GM18526 (cell line): Measurements from ENCODE around the gene ASTN1.

Experiments
- POLR2A ChIP-seq: IDR thresholded peaks from 3 replicates; pipeline ENCODE4 v1.6.1; 2011; ENCODE audit not compliant: insufficient read length; ENCODE audit errors: extremely low read depth

ASTN1 gene

DNA sequence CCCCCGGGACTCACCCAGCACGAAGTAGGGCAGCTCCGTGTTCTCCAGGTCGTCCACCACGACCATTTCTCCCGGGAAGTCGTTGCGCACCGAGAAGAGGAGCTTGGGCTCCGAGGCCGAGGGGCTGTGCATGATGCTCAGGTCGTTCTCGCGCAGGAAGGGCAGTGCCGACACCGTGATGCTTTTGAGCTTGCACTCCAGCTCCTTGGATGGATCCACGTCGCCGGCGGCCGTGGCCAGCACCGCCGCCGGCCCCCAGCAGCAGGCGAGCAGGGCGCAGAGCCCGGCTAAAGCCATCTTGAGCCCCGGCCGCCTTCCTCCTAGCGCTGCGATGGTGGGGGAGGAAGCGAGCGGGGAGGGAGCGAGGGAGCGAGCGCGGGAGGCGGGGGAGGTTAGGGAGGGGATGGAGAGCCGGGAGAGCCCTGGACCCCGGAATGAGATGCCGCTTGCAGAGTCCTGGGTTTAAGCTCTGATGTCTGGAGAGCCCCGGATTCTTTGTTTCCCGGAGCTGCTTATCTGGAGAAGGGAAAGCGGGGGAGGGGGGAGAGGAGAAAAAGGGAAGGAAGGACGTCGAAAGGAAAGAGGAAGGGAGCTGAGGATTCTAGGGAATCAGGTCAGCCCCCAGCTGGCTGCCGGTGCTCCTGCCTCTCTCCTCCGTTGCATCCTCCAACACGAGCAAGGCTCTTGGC, at the start of gene ASTN1:
ASTN1 (minus strand) TSS at position 333 of the 689 bp plus-strand sequence; CDS start at position 297, 36 bp downstream.
- TF ChIP-seq POLR2A, result no peak

DNA sequence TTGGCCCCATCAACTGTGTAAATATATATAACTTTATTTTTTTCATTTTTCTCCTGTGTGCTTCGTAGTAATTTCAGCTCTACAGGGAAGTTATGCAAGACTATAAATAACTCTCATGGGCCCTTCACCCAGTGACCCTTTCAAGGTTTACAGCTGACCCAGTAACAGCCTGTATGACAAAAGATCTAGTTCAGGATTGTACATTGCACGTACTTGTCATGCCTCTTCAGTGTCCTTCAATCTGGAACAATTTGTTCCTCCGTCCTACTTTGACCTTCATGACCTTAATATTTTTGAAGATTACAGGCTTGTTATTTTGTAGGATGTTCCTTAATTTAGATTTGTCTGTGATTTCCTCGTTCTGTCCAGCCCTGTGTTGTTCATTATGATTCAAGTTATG, 46.7 kb upstream of the ASTN1 start:
- TF ChIP-seq POLR2A, result no peak

DNA sequence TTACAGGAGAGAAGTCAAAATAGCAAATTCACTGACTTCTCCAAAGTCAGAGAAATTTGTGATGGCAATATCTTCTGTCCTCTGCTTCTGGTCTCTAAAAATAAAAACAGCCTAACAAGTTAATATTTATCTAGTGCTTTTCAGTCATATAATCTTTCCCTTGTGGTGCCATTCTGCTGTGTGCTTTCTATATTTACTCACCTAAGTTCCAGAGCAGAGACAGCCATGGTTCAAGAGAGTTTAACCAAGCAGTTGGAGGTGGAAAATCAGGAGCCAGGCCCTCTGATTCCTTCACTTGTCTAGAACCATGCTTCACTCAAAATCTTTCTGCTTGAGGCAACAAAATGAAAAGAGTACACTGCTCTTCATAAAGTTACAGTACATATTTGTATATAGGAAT, 45.6 kb upstream of the ASTN1 start:
- no peak for TF ChIP-seq POLR2A

- TF ChIP-seq POLR2A, result no peak
Observed at GRCh38 chr1:177209357-177209756, 44.8 kb upstream of the ASTN1 start.

DNA sequence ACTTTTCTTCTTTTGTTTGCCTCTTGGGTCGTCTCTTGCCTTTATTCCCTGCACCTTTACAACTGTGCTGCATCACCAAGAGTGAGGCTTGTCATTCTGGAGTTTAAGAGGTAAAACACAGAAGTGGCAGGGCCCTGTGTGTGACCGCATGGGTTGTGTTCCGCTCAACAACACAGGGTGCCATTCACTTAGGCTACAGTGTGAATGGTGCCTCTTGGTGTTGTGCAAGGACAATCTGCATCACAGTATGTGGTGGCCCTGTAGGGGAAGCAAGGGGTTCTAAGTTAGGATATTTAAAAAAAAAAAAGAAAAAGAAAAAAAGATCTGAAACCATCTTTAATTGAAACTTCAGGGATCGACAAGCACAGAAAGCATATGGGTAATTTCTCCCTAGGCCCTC, 44.4 kb upstream of the ASTN1 start:
- no peak for TF ChIP-seq POLR2A

- no peak for TF ChIP-seq POLR2A
Observed at GRCh38 chr1:177206831-177207355, 42.4 kb upstream of the ASTN1 start.

DNA sequence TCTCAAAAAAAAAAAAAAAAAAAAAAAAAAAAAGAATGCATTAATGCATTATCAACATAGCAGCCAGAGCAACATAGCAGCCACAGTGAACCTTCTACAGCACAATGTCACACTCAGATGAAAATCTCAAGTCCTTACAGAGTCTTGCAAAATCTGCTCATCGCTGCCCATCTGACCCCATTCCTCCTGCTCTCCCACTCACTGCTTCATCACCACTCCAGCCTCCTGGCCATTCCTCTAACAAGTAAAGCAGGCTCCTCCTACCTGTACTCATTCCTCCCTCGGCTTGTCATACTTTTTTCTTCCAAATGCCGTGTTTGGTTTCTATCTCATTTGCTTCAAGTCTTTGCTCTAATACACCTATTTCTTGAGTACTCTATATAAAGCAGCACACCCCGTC, 35.8 kb upstream of the ASTN1 start:
- no peak for TF ChIP-seq POLR2A

GRCh38 chr1:177198243-177198642, 33.7 kb upstream of the ASTN1 start:
- TF ChIP-seq POLR2A, result no peak

- no peak for TF ChIP-seq POLR2A
Observed at GRCh38 chr1:177190308-177190970, 25.9 kb upstream of the ASTN1 start.

DNA sequence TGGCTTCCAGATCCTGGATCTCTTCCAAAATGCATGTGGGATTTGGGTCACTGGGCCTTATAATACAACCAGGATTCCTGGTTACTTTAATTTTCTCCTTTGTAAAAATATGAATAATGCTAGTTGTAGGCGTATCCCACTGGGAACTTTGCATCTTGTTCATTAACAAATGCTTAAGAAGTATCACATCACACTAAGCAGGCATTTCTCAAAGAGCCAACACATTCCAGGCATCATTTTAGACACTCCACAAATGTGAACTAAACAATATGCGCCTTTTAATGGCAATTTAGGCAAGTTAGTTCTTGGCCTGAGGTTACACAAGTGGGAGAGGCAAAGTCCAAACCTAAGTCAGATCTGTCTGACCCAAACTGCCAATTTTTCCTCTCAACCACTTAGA, 22.1 kb upstream of the ASTN1 start:
- TF ChIP-seq POLR2A, result no peak

GRCh38 chr1:177185209-177185608, 20.7 kb upstream of the ASTN1 start:
- no peak for TF ChIP-seq POLR2A

GRCh38 chr1:177183836-177184235, 19.3 kb upstream of the ASTN1 start:
- TF ChIP-seq POLR2A, result no peak

DNA sequence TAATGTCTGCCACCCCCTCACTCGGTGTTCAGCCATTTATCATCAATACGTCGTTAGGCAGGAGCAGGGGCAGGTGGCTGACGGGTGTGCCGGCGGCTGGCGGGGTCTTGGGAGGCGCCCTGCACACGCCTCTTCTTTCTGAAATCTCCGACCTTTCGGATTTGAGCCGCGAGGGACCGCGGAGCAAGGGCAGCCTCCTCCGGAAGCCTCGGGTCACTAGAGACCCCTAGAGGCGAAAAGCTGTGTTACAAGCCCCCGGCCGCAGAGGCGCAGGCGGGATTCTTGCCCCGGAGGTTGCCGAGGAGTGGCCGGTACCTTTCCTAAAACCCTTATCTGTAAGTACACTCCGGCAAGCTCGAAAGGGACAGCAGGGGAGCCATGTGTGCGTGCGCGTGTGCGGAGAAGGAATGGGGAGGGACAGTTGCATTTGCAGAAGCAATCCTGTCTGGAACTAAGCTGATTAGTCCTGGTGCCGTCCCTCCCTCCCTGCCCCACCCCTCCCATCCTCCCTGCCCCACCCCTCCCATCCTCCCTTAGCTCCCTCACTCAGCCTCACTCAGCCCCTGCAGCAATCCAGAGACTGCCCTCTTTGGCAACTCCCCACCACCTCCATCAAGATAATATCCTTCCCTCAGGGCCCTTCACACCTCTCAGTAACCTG, 17.2 kb upstream of the ASTN1 start:
- no peak for TF ChIP-seq POLR2A

DNA sequence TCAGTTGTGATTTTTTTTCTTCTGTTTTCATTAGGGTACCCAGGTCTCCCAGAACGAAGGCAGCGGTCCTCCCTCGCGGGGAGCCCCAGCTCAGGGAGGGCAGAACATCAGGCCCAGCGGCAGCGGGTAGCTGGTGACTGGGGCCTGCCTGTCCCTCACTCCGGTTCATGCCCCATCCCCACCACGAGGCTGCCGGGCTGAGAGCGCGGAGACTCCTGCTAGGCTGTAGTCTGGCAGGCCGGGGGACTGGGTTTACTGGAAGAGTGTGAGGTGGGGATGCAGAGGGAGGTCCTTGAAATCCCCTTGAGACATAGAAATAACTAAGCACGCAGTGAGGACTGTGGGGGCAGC, 16.7 kb upstream of the ASTN1 start:
- TF ChIP-seq POLR2A, result no peak

DNA sequence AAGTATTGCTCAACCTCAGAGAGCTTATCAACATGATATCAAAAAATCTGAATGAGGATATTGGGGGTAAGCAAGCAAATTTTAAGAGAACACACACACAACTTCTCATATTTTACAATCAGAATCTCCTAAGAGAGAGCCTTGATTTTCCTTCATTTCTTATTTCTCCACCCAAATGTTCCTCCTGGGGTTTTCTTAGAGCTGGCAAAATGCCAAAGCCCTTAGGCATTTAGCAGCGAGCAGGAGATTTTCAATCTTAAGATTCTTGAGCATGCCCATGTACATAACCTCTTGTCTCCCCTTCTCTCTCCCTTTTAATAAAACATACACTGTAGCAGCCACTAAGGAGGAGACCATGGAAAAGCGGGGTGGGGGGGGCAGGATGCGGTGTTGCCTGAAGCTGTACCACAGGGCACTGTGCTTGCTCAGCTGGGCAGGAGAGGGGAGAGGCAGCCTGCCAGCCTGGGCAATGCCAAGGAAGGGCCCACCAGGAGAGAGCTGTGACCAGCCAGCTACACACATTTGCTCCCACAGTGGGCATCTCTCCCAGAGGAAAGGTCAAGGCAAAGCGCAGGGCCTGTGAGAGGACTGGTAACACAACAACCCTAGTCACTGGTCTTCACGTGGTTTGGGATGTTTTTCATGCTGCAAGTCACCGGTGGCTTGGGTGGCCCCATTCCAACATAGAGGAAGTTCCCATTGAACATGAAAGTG, 10.6 kb upstream of the ASTN1 start:
- TF ChIP-seq POLR2A, result no peak
